KMS-11 (cell line): ENCODE data around the gene SLC2A8.
A peak's percentile ranks its signal among the peaks of the same experiment; 100 is the strongest.

ENCODE experiments used
- H2AFZ ChIP-seq: fragments of 200-600 bp; sonication (generic); 2 replicates; pipeline ENCODE4 v1.6.1; 2016; ENCODE audit warnings: antibody characterized with exemption, mixed run types, low read depth
- H3K27ac ChIP-seq: fragments of 200-600 bp; sonication (generic); 2 replicates; pipeline ENCODE4 v1.6.1; 2016; ENCODE audit warnings: mild to moderate bottlenecking, mixed run types
- H3K27me3 ChIP-seq: fragments of 200-600 bp; sonication (generic); 2 replicates; pipeline ENCODE4 v1.6.1; 2017; ENCODE audit warnings: mild to moderate bottlenecking, low read depth, mixed run types, moderate library complexity; ENCODE audit not compliant: insufficient read depth
- H3K36me3 ChIP-seq: fragments of 200-600 bp; sonication (generic); 2 replicates; pipeline ENCODE4 v1.6.1; 2017; ENCODE audit warnings: mild to moderate bottlenecking, mixed run types; ENCODE audit not compliant: insufficient read depth
- H3K4me1 ChIP-seq: fragments of 200-600 bp; sonication (generic); 2 replicates; pipeline ENCODE4 v1.6.1; 2016; ENCODE audit warnings: mild to moderate bottlenecking, low read depth, mixed run types; ENCODE audit not compliant: poor library complexity, severe bottlenecking
- H3K4me2 ChIP-seq: fragments of 200-600 bp; sonication (generic); 2 replicates; pipeline ENCODE4 v1.7.0; 2016; ENCODE audit warnings: mild to moderate bottlenecking, mixed run types
- H3K4me3 ChIP-seq: fragments of 200-600 bp; sonication (generic); IDR thresholded peaks from 2 replicates; pipeline ENCODE4 v1.6.1; 2017; ENCODE audit warnings: low read depth, low read length, mixed read lengths; ENCODE audit not compliant: insufficient read depth
- H3K79me2 ChIP-seq: fragments of 200-600 bp; sonication (generic); 2 replicates; pipeline ENCODE4 v1.6.1; 2016; ENCODE audit warnings: low read depth, mixed run types; ENCODE audit not compliant: insufficient read depth
- H3K9ac ChIP-seq: fragments of 200-600 bp; sonication (generic); 2 replicates; pipeline ENCODE4 v1.6.1; 2016; ENCODE audit warnings: mild to moderate bottlenecking, mixed run types
- H4K20me1 ChIP-seq: fragments of 200-600 bp; sonication (generic); 2 replicates; pipeline ENCODE4 v1.6.1; 2016; ENCODE audit warnings: mild to moderate bottlenecking, mixed run types; ENCODE audit not compliant: insufficient read depth
- CTCF ChIP-seq: fragments of 200-600 bp; sonication (generic); conservative IDR thresholded peaks from 2 replicates; pipeline ENCODE4 v1.6.1; 2017; ENCODE audit warnings: low read depth, mild to moderate bottlenecking, antibody characterized with exemption, low read length, moderate library complexity, mixed read lengths

SLC2A8 gene

DNA sequence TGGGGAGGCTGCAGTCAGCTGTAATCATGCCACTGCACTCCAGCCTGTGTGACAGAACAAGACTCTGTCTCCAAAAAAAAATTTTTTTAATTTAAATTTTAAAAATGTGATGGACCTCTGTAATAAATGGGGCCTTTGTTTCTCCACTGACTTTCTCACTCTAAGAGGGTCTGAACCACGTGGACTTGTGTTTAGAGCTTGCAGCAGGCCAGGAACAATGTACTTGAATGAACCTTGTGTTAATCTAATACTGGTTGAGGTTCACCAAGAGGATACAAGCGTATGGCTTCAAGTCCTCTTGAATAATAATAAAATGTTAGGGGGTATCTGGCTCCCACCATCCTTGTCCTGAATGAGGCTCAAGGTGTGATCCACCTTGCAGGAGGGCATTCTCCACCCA is 14.4 kb upstream of the SLC2A8 start:
- TF ChIP-seq CTCF, result no peak
- Histone ChIP-seq H2AFZ (no peak overlapping the region), H3K27ac (no peak overlapping the region), H3K4me3 (no peak overlapping the region), H3K4me1 (peaks cover 55% of the 10 kb centered on the region), H3K36me3 (no peaks in the 10 kb centered on the region), H3K9ac (no peak overlapping the region), H4K20me1 (no peaks in the 10 kb centered on the region), H3K4me2 (no peak overlapping the region), H3K27me3 (no peaks in the 10 kb centered on the region), H3K79me2 (no peaks in the 10 kb centered on the region)

DNA sequence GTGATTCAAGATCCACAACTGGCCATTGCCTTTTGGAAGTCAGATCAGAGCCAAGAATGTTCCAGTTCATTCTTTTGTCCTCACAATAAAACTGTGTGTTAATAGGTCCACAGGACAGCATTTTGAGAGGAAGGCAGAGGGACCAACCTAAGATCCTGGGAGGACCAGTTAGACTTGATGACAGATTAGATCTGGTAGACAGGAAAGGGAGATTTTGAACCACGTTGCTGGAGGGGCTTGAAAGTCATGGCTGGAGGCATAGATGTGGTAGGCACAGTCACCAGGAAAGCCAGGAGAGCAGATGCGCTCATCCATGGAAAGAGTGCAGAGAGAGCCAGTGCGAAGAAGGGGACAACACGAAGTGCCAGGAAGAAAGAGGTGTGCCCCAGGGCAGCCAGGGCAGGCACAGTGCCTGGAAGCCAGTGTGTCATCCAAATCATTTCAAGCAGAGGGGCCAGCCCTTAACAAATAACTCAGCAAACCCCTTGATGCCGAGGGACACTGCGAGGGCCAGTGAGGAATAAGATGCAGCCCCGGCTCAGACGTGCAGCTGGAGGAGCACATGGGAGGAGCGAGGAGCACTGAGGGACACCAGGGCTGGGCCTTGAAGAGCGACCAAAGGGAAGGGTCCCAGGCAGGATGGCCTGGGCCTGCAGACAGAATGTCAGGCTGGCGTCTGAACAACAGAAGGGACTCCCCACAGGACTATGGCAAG is 12.8 kb upstream of the SLC2A8 start:
- peak overlapping the region; percentile 100 for H3K27ac ChIP-seq
- H2AFZ ChIP-seq, result peak overlapping the region; percentile 55; the same call in 1 of the 2 replicates
- peaks cover 68% of the 10 kb centered on the region for H3K4me1 ChIP-seq
- peak overlapping the region; percentile 36; the same call in 1 of the 2 replicates for H3K9ac ChIP-seq
- H3K36me3 ChIP-seq, result no peaks in the 10 kb centered on the region
- H3K27me3 ChIP-seq, result no peaks in the 10 kb centered on the region
- TF ChIP-seq CTCF, result no peak
- H4K20me1 ChIP-seq, result no peaks in the 10 kb centered on the region
- no peaks in the 10 kb centered on the region for H3K79me2 ChIP-seq
- no peak overlapping the region for H3K4me3 ChIP-seq
- peak overlapping the region; percentile 71 for H3K4me2 ChIP-seq

GRCh38 chr9:127384901-127385300 is 12.1 kb upstream of the SLC2A8 start:
- Histone ChIP-seq H3K4me2 (peak overlapping the region; percentile 71), H2AFZ (peak overlapping the region; percentile 55), H3K27ac (peak overlapping the region; percentile 100), H3K36me3 (no peaks in the 10 kb centered on the region), H3K9ac (peak overlapping the region; percentile 36; the same call in 1 of the 2 replicates), H3K4me3 (no peak overlapping the region), H4K20me1 (no peaks in the 10 kb centered on the region), H3K4me1 (peaks cover 76% of the 10 kb centered on the region), H3K79me2 (no peaks in the 10 kb centered on the region), H3K27me3 (no peaks in the 10 kb centered on the region)
- peak; percentile 27; the same call in 1 of the 2 replicates for TF ChIP-seq CTCF

DNA sequence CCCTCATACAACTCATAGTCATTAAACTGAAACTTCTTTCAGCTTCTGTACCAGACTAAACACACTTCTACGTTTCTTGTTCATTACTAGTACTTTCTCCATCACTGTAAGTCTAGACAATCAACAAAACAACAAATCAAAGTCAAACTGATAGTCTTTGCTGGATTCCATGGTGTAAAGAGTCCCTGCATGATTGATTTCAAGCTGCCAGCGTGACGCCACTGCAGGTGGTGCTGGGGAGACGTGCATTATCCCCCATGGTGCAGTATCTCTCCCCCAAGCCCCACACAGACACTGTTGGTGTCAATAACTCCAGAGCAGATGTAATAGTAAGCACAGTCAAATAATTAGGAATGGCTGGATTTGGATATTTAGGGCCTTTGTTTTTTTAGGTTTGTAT is 10.7 kb upstream of the SLC2A8 start:
- Histone ChIP-seq H3K4me2 (peak overlapping the region; percentile 71), H4K20me1 (no peaks in the 10 kb centered on the region)

More for the DNA sequence above, 10.7 kb upstream of the SLC2A8 start:
- Histone ChIP-seq H3K9ac (0 out of 2 replicates have a peak overlapping the region, but pooled peaks have one; percentile 36), H3K4me3 (no peak overlapping the region), H2AFZ (no peak overlapping the region), H3K36me3 (no peaks in the 10 kb centered on the region), H3K27ac (peak overlapping the region; percentile 100), H3K79me2 (no peaks in the 10 kb centered on the region), H3K4me1 (peaks cover 81% of the 10 kb centered on the region), H3K27me3 (no peaks in the 10 kb centered on the region)
- TF ChIP-seq CTCF, result no peak
